OCI-LY7 (cell line): Measurements from ENCODE around the gene ALDH1B1.

ENCODE experiments used
- CTCF ChIP-seq: fragments of 200-600 bp; sonication (generic); conservative IDR thresholded peaks from 2 replicates; pipeline ENCODE4 v1.5.1; 2014; ENCODE audit warnings: mild to moderate bottlenecking, antibody characterized with exemption, low read length, moderate library complexity, mixed read lengths
- EZH2phosphoT487 ChIP-seq: fragments of 200-600 bp; sonication (generic); IDR thresholded peaks from 2 replicates; pipeline ENCODE4 v1.6.1; 2018; ENCODE audit warnings: low read depth, borderline replicate concordance, mild to moderate bottlenecking, mixed run types, antibody characterized with exemption, low read length, moderate library complexity, mixed read lengths

GRCh38 chr9:38413283-38413682, 20.8 kb downstream of the ALDH1B1 start:
- TF ChIP-seq CTCF, result no peak
- TF ChIP-seq EZH2phosphoT487, result no peak
